H1 (cell line): Measurements from ENCODE around the gene NCAPG2. TPM values are rescaled to one million over a fixed set of nuclear protein-coding genes. Genes with fewer than 3 reads are reported as not detected.

Source experiments
- CTCF ChIA-PET: fragments of 300-600 bp; sonication (Branson Sonifier 250); formaldehyde crosslinking; loops from one replicate; lab custom pipeline; 2021; ENCODE audit not compliant: partially characterized antibody; lab: Charles Lee
- POLR2A ChIA-PET: fragments of 300-600 bp; sonication (Branson Sonifier 250); formaldehyde crosslinking; loops from one replicate; lab custom pipeline; 2021; ENCODE audit warnings: inconsistent platforms; ENCODE audit not compliant: partially characterized antibody; lab: Charles Lee
- DNase-seq, 2 experiments: peaks; one replicate each; pipeline versions ENCODE4 v3.0.0 to v3.0.0-alpha.2; 2010 to 2022; ENCODE audit warnings: low spot score in 2 of 2, low read depth in 1 of 2, mixed read lengths in 1 of 2
- FAIRE-seq: peaks from 2 replicates; lab custom pipeline; 2011; peaks lifted over from hg19 to GRCh38; lab: Jason Lieb, UNC
- H2AFZ ChIP-seq: 2 replicates; pipeline ENCODE4 v1.8.1; 2012; ENCODE audit warnings: low read length, inconsistent platforms
- H2AK5ac ChIP-seq: 2 replicates; pipeline ENCODE4 v1.6.1; 2013; ENCODE audit warnings: low read depth, low read length
- H2BK120ac ChIP-seq: replicated peaks from 2 replicates; pipeline ENCODE3; 2013; ENCODE audit warnings: low read depth, low read length, inconsistent platforms
- H2BK12ac ChIP-seq: 2 replicates; pipeline ENCODE4 v1.6.1; 2013; ENCODE audit warnings: low read depth, low read length
- H2BK15ac ChIP-seq: 2 replicates; pipeline ENCODE4 v1.6.1; 2013; ENCODE audit warnings: low read length
- H2BK20ac ChIP-seq: 2 replicates; pipeline ENCODE4 v1.6.1; 2013; ENCODE audit warnings: low read length
- H2BK5ac ChIP-seq: 2 replicates; pipeline ENCODE4 v1.6.1; 2013; ENCODE audit warnings: low read depth, low read length
- H3K14ac ChIP-seq: 2 replicates; pipeline ENCODE4 v1.6.1; 2013; ENCODE audit warnings: inconsistent platforms; ENCODE audit not compliant: insufficient read length
- H3K18ac ChIP-seq: 2 replicates; pipeline ENCODE4 v1.6.1; 2013; ENCODE audit warnings: low read length; ENCODE audit errors: extremely low read depth
- H3K23ac ChIP-seq: 2 replicates; pipeline ENCODE4 v1.6.1; 2013; ENCODE audit warnings: inconsistent platforms; ENCODE audit not compliant: insufficient read length
- H3K23me2 ChIP-seq: 2 replicates; pipeline ENCODE4 v1.6.1; 2013; ENCODE audit warnings: low read depth, low read length
- H3K27ac ChIP-seq: 2 replicates; pipeline ENCODE4 v1.6.1; 2011; ENCODE audit warnings: low read depth, low read length, inconsistent platforms
- H3K27me3 ChIP-seq, 4 experiments: replicated peaks in 1 of 4; 1 replicate in 1 of 4; 2 replicates in 3 of 4; pipeline versions ENCODE4 v1.6.1 to v1.8.1; 2011 to 2013; ENCODE audit warnings: low read length in 3 of 4, mild to moderate bottlenecking in 3 of 4, inconsistent platforms in 2 of 4, mixed read lengths in 2 of 4, moderate library complexity in 1 of 4; ENCODE audit not compliant: control insufficient read depth in 3 of 4, insufficient read depth in 3 of 4; ENCODE audit errors: extremely low read depth in 1 of 4
- H3K36me3 ChIP-seq, 4 experiments: 2 replicates each; pipeline versions ENCODE4 v1.6.1 to v1.8.1; 2011 to 2013; ENCODE audit warnings: mild to moderate bottlenecking in 4 of 4, low read length in 3 of 4, moderate library complexity in 2 of 4, control low read depth in 1 of 4, inconsistent platforms in 1 of 4; ENCODE audit not compliant: insufficient read depth in 4 of 4, control insufficient read depth in 2 of 4
- H3K4ac ChIP-seq: replicated peaks from 2 replicates; pipeline ENCODE3; 2013; ENCODE audit warnings: low read length, low read depth, mixed read lengths, inconsistent platforms; ENCODE audit not compliant: insufficient read length
- H3K4me1 ChIP-seq, 4 experiments: replicated peaks in 1 of 4; 1 replicate in 1 of 4; 2 replicates in 3 of 4; pipeline versions ENCODE4 v1.6.1 to v1.8.1; 2011 to 2013; ENCODE audit warnings: low read length in 3 of 4, inconsistent platforms in 2 of 4, mixed read lengths in 1 of 4; ENCODE audit not compliant: insufficient read depth in 4 of 4, control insufficient read depth in 3 of 4
- H3K4me2 ChIP-seq, 2 experiments: 2 replicates each; pipeline versions ENCODE4 v1.6.1 to v1.8.1; 2011 to 2013; ENCODE audit warnings: low read depth in 2 of 2, low read length in 2 of 2, control low read depth in 1 of 2, inconsistent platforms in 1 of 2, mild to moderate bottlenecking in 1 of 2; ENCODE audit not compliant: insufficient read depth in 1 of 2
- H3K4me3 ChIP-seq, 4 experiments: fragments of 200-600, 300-600 bp in 1 of 4; sonication (generic), shearing (Covaris generic), sonication (Bioruptor Twin) in 1 of 4; 2 replicates each; pipeline versions ENCODE4 v1.5.1 to v1.8.1; 2011 to 2016; ENCODE audit warnings: low read length in 4 of 4, low read depth in 3 of 4, control low read depth in 2 of 4, inconsistent platforms in 2 of 4, mild to moderate bottlenecking in 2 of 4, mixed read lengths in 1 of 4, moderate library complexity in 1 of 4; ENCODE audit not compliant: insufficient read depth in 2 of 4; ENCODE audit errors: extremely low read depth in 1 of 4
- H3K56ac ChIP-seq: replicated peaks from 2 replicates; pipeline ENCODE3; 2013; ENCODE audit warnings: low read depth, mild to moderate bottlenecking, mixed read lengths, low read length, inconsistent platforms; ENCODE audit not compliant: insufficient read length
- H3K79me1 ChIP-seq: 2 replicates; pipeline ENCODE4 v1.6.1; 2013; ENCODE audit warnings: low read depth, low read length, control low read depth
- H3K79me2 ChIP-seq, 2 experiments: 2 replicates each; pipeline versions ENCODE4 v1.6.1 to v1.8.1; 2012 to 2013; ENCODE audit warnings: low read length in 2 of 2, mild to moderate bottlenecking in 2 of 2, inconsistent platforms in 1 of 2; ENCODE audit not compliant: insufficient read depth in 2 of 2, control insufficient read depth in 1 of 2
- H3K9ac ChIP-seq, 4 experiments: replicated peaks in 1 of 4; 1 replicate in 1 of 4; 2 replicates in 3 of 4; pipeline versions ENCODE4 v1.6.1 to v1.8.1; 2011 to 2013; ENCODE audit warnings: low read depth in 3 of 4, low read length in 3 of 4, control low read depth in 2 of 4, mild to moderate bottlenecking in 2 of 4, moderate library complexity in 2 of 4, inconsistent platforms in 1 of 4; ENCODE audit errors: extremely low read depth in 1 of 4
- H3K9me3 ChIP-seq, 2 experiments: 2 replicates each; pipeline versions ENCODE4 v1.6.1 to v1.8.1; 2012 to 2013; ENCODE audit warnings: mild to moderate bottlenecking in 2 of 2, moderate library complexity in 2 of 2, control low read depth in 1 of 2, inconsistent platforms in 1 of 2, low read depth in 1 of 2, low read length in 1 of 2, mixed read lengths in 1 of 2; ENCODE audit not compliant: insufficient read depth in 2 of 2
- H4K20me1 ChIP-seq, 2 experiments: replicated peaks in 1 of 2; 2 replicates each; pipeline versions ENCODE3 to v1.8.1; 2011 to 2013; ENCODE audit warnings: inconsistent platforms in 2 of 2, low read length in 2 of 2, mild to moderate bottlenecking in 1 of 2; ENCODE audit not compliant: insufficient read depth in 2 of 2, control insufficient read depth in 1 of 2
- H4K5ac ChIP-seq: 2 replicates; pipeline ENCODE4 v1.6.1; 2013; ENCODE audit warnings: low read length, low read depth, mixed read lengths, inconsistent platforms; ENCODE audit not compliant: insufficient read length
- H4K8ac ChIP-seq: 2 replicates; pipeline ENCODE4 v1.8.0; 2013; ENCODE audit warnings: mild to moderate bottlenecking, moderate library complexity, low read length, inconsistent platforms; ENCODE audit not compliant: insufficient read depth; ENCODE audit errors: extremely low read depth
- H4K91ac ChIP-seq: replicated peaks from 2 replicates; pipeline ENCODE3; 2013; ENCODE audit warnings: low read length, mixed read lengths, inconsistent platforms; ENCODE audit not compliant: insufficient read length
- ATF2 ChIP-seq: IDR thresholded peaks from 2 replicates; pipeline ENCODE4 v1.6.1; 2012; ENCODE audit warnings: low read length, inconsistent platforms
- JUND ChIP-seq: IDR thresholded peaks from 2 replicates; pipeline ENCODE4 v1.6.1; 2011; ENCODE audit warnings: mild to moderate bottlenecking, improper control_type of control experiment, low read length
- SIRT6 ChIP-seq: IDR thresholded peaks from one replicate; pipeline ENCODE4 v1.7.1; 2012; ENCODE audit warnings: low read length, inconsistent platforms
- SP4 ChIP-seq: IDR thresholded peaks from 2 replicates; pipeline ENCODE4 v1.6.1; 2012; ENCODE audit warnings: low read length, inconsistent platforms
- whole genome bisulfite sequencing, 2 experiments: shearing (Covaris generic) in 1 of 2; methylation state at CpG; one replicate each; pipeline versions ENCODE4 v1.1.6 to v1.1.7; 2013 to 2015; ENCODE audit warnings: low lambda C conversion rate in 2 of 2, mixed read lengths in 2 of 2, inconsistent platforms in 1 of 2, low coverage in 1 of 2, missing lambda C conversion rate in 1 of 2; ENCODE audit not compliant: insufficient replicate concordance in 2 of 2, insufficient coverage in 1 of 2, insufficient read length in 1 of 2; ENCODE audit errors: extremely low coverage in 1 of 2, missing lambda C conversion rate in 1 of 2; 5-methylcytosine and 5-hydroxymethylcytosine counted together
- polyA plus RNA-seq, 7 experiments: library from polyadenylated mRNA; depleted of rRNA in 3 of 7; stranded (reverse) in 5 of 7; unstranded in 2 of 7; fragments of >200 nt in 5 of 7; fragments of 200-250 nt in 2 of 7; gene quantifications; 1 replicate in 5 of 7; 2 replicates in 1 of 7; 4 replicates in 1 of 7; pipeline versions ENCODE4 v1.2.1 to v1.2.3, GENCODE V29; 2011 to 2013; ENCODE audit warnings: missing spikeins in 2 of 7, mixed read lengths in 2 of 7
- total RNA-seq: library from RNA; stranded (reverse); fragmentation: NEBNext Ultra II Directional; extraction: Animal tissue kit (Norgen Biotek cat#: 25700); gene quantifications from 2 replicates; pipeline ENCODE4 v1.2.1, GENCODE V29; 2021

NCAPG2 gene
- total and polyA plus RNA-seq, 2 of the 8 experiments (the other 6 are each of a cell fraction or from before 2014, with no cell fraction given), result 49.9 to 119 TPM

- TF ChIP-seq SP4, result no peak
- no peak for TF ChIP-seq ATF2
- no peak for TF ChIP-seq SIRT6
- TF ChIP-seq JUND, result no peak
- H3K9ac ChIP-seq, result no peak overlapping the region
- H4K8ac ChIP-seq, result no peak overlapping the region
- no peak overlapping the region for H3K14ac ChIP-seq
- no peak overlapping the region for H3K4me3 ChIP-seq
- no peak overlapping the region for H2BK120ac ChIP-seq
- no peak overlapping the region for H3K4me2 ChIP-seq
- H3K36me3 ChIP-seq, result peaks cover 0 to 11% (median 3%) of the 10 kb centered on the region in 4 experiments; a peak in 6 of 8 replicates
- no peak overlapping the region for H4K91ac ChIP-seq
- H3K23ac ChIP-seq, result no peak overlapping the region
- CTCF ChIA-PET, result interaction anchor here (0.9 to 1.5 kb wide), 2 partner anchors 10 to 16 kb away, joined by 3 to 5 read pairs; no protein-coding TSS in a partner anchor
- no peak overlapping the region for H2AFZ ChIP-seq
- H3K79me2 ChIP-seq, result no peaks in the 10 kb centered on the region
- no peaks in the 10 kb centered on the region for H3K4me1 ChIP-seq
- FAIRE-seq (no peak), DNase-seq (peak in 1 of 2 experiments; percentile 10)
- H3K23me2 ChIP-seq, result no peaks in the 10 kb centered on the region
- H3K27ac ChIP-seq, result no peak overlapping the region
- H4K20me1 ChIP-seq, result no peaks in the 10 kb centered on the region
- no peak overlapping the region for H2BK20ac ChIP-seq
- POLR2A ChIA-PET, result no interaction called here
- no peak overlapping the region for H2AK5ac ChIP-seq
- 86% methylated on average over 3 of the region's 3 CpGs; no CpG with 5 or more reads in 1 of the 2 experiments for WGBS, 2 experiments
- no peaks in the 10 kb centered on the region for H3K27me3 ChIP-seq
- no peak overlapping the region for H3K18ac ChIP-seq
- H3K79me1 ChIP-seq, result no peaks in the 10 kb centered on the region
- no peak overlapping the region for H3K56ac ChIP-seq
- no peak overlapping the region for H4K5ac ChIP-seq
- H2BK12ac ChIP-seq, result no peak overlapping the region
- H3K9me3 ChIP-seq, result no peaks in the 10 kb centered on the region
- H3K4ac ChIP-seq, result no peak overlapping the region
- H2BK15ac ChIP-seq, result no peak overlapping the region
- H2BK5ac ChIP-seq, result no peak overlapping the region
These were observed 47.1 kb upstream of the NCAPG2 start for GRCh38 chr7:158751751-158752150.
